OCI-LY3 (cell line): ENCODE results near the gene METAP1.

Experiments used
- CTCF ChIP-seq: fragments of 200-600, 300-600 bp; sonication (generic); IDR thresholded peaks from 2 replicates; pipeline ENCODE4 v1.5.1; 2014; ENCODE audit warnings: antibody characterized with exemption, low read length, low read depth
- EZH2phosphoT487 ChIP-seq: fragments of 200-600 bp; shearing (Covaris generic); IDR thresholded peaks from 2 replicates; pipeline ENCODE4 v1.6.1; 2018; ENCODE audit warnings: antibody characterized with exemption, mixed run types, low read depth

- TF ChIP-seq EZH2phosphoT487 (no peak), CTCF (no peak)
Observed at GRCh38 chr4:98969878-98970785, 25.4 kb upstream of the METAP1 start.
